Activated B cell treated with CpG ODN at 0.5 μM for 24 hours (primary cell): ENCODE results near the gene ATP8B4. TPM values are rescaled to one million over a fixed set of nuclear protein-coding genes. Genes with fewer than 3 reads are reported as not detected.
A peak's percentile ranks its signal among the peaks of the same experiment; 100 is the strongest.

Source experiments
- ATAC-seq: fragments of 200-7000 bp; cut with Tn5 transposase; one replicate; pipeline ENCODE4 v1.10.0; 2021; ENCODE audit warnings: low read depth, mild to moderate bottlenecking, moderate library complexity
- CTCF ChIA-PET: fragments of 350-600 bp; sonication (Branson Sonifier 250); formaldehyde crosslinking; loops from one replicate; lab custom pipeline; 2021; ENCODE audit warnings: antibody characterized with exemption; lab: Charles Lee
- POLR2A ChIA-PET: fragments of 350-600 bp; sonication (Branson Sonifier 250); formaldehyde crosslinking; loops from one replicate; lab custom pipeline; 2021; ENCODE audit warnings: antibody characterized with exemption; lab: Charles Lee
- DNase-seq: peaks from one replicate; pipeline ENCODE4 v3.0.0; 2022
- H3K27ac Mint-ChIP-seq: one replicate; pipeline ENCODE4 v1.8.0; 2020; ENCODE audit warnings: mixed read lengths
- H3K27me3 Mint-ChIP-seq: one replicate; pipeline ENCODE4 v1.8.0; 2021; ENCODE audit warnings: mixed read lengths
- H3K36me3 Mint-ChIP-seq: one replicate; pipeline ENCODE4 v1.8.0; 2021; ENCODE audit warnings: low read depth, mixed read lengths
- H3K4me1 Mint-ChIP-seq: one replicate; pipeline ENCODE4 v1.8.0; 2021; ENCODE audit warnings: mixed read lengths
- H3K4me3 Mint-ChIP-seq: one replicate; pipeline ENCODE4 v1.8.0; 2020; ENCODE audit warnings: mild to moderate bottlenecking, mixed read lengths
- H3K9me3 Mint-ChIP-seq: one replicate; pipeline ENCODE4 v1.8.0; 2020; ENCODE audit warnings: mixed read lengths
- CTCF ChIP-seq: fragments of 200-600 bp; IDR thresholded peaks from one replicate; pipeline ENCODE4 v1.8.0; 2022; ENCODE audit warnings: antibody characterized with exemption, mild to moderate bottlenecking
- intact Hi-C: fragments of 100-400 bp; cut with micrococcal nuclease; formaldehyde crosslinking; loops from one replicate; pipeline ENCODE4 v1.15.1; 2024
- total RNA-seq: library from RNA; stranded (reverse); gene quantifications from 2 replicates; pipeline ENCODE4 v1.2.3, GENCODE V29; 2022

ATP8B4 gene
- total RNA-seq, 1 donor from 2014 or later: 0.86 TPM

- ChIA-PET CTCF (no interaction called here), POLR2A (no interaction called here)
- Mint-ChIP-seq H3K4me1 (peaks cover 25% of the 10 kb centered on the region), H3K36me3 (no peaks in the 10 kb centered on the region), H3K9me3 (no peaks in the 10 kb centered on the region), H3K4me3 (no peak overlapping the region), H3K27ac (no peak overlapping the region), H3K27me3 (no peaks in the 10 kb centered on the region)
- DNase-seq (no peak), ATAC-seq (no peak)
- intact Hi-C loops: no loop called here
- TF ChIP-seq CTCF: no peak
Measured at GRCh38 chr15:50140098-50140497, 21.1 kb upstream of the ATP8B4 start.

- no peak for TF ChIP-seq CTCF
- intact Hi-C loops: loop anchor here (10.0 kb wide), 1 partner anchor 134 kb away; no protein-coding TSS in a partner anchor
- ATAC-seq (no peak), DNase-seq (no peak)
- peaks cover 25% of the 10 kb centered on the region for H3K4me1 Mint-ChIP-seq
- no peaks in the 10 kb centered on the region for H3K9me3 Mint-ChIP-seq
- CTCF ChIA-PET: no interaction called here
- H3K27me3 Mint-ChIP-seq: no peaks in the 10 kb centered on the region
- H3K27ac Mint-ChIP-seq: no peak overlapping the region
- POLR2A ChIA-PET: no interaction called here
- no peaks in the 10 kb centered on the region for H3K36me3 Mint-ChIP-seq
- H3K4me3 Mint-ChIP-seq: no peak overlapping the region
Measured at GRCh38 chr15:50138391-50138790, 19.4 kb upstream of the ATP8B4 start.

GRCh38 chr15:50137893-50138292 is 18.9 kb upstream of the ATP8B4 start:
- DNase-seq (no peak), ATAC-seq (no peak)
- no peaks in the 10 kb centered on the region for H3K36me3 Mint-ChIP-seq
- ChIA-PET CTCF (interaction anchor here (1.1 kb wide), 1 partner anchor 902 kb away, joined by 4 read pairs; no protein-coding TSS in a partner anchor), POLR2A (no interaction called here)
- TF ChIP-seq CTCF: no peak
- no peak overlapping the region for H3K27ac Mint-ChIP-seq
- H3K4me1 Mint-ChIP-seq: peaks cover 25% of the 10 kb centered on the region
- H3K27me3 Mint-ChIP-seq: no peaks in the 10 kb centered on the region
- no peak overlapping the region for H3K4me3 Mint-ChIP-seq
- no peaks in the 10 kb centered on the region for H3K9me3 Mint-ChIP-seq
- intact Hi-C loops: loop anchor here (10.0 kb wide), 1 partner anchor 133 kb away; no protein-coding TSS in a partner anchor

- intact Hi-C loops: loop anchor here (10.0 kb wide), 1 partner anchor 133 kb away; no protein-coding TSS in a partner anchor
- no peak overlapping the region for H3K27ac Mint-ChIP-seq
- CTCF ChIA-PET: interaction anchor here (1.1 kb wide), 1 partner anchor 901 kb away, joined by 4 read pairs; no protein-coding TSS in a partner anchor
- POLR2A ChIA-PET: no interaction called here
- H3K27me3 Mint-ChIP-seq: no peaks in the 10 kb centered on the region
- H3K4me1 Mint-ChIP-seq: peaks cover 25% of the 10 kb centered on the region
- no peak overlapping the region for H3K4me3 Mint-ChIP-seq
- H3K36me3 Mint-ChIP-seq: no peaks in the 10 kb centered on the region
- DNase-seq (no peak), ATAC-seq (no peak)
- H3K9me3 Mint-ChIP-seq: peaks cover 4% of the 10 kb centered on the region
- no peak for TF ChIP-seq CTCF
Measured at GRCh38 chr15:50137330-50137761, 18.3 kb upstream of the ATP8B4 start.

- Mint-ChIP-seq H3K4me3 (peak overlapping the region; percentile 42), H3K4me1 (peaks cover 25% of the 10 kb centered on the region), H3K36me3 (no peaks in the 10 kb centered on the region), H3K27ac (peak overlapping the region; percentile 71), H3K27me3 (no peaks in the 10 kb centered on the region), H3K9me3 (peaks cover 5% of the 10 kb centered on the region)
- CTCF ChIA-PET: interaction anchor here (0.6 to 2.0 kb wide), 3 partner anchors 8 to 13 kb away, joined by 3 to 12 read pairs (median 4); no protein-coding TSS in a partner anchor
- no peak for DNase-seq
- POLR2A ChIA-PET: no interaction called here
- TF ChIP-seq CTCF: no peak
- intact Hi-C loops: loop anchor here (10.0 kb wide), 1 partner anchor 130 kb away; no protein-coding TSS in a partner anchor
- ATAC-seq: peak; percentile 67
Measured at GRCh38 chr15:50135031-50135551, 16.1 kb upstream of the ATP8B4 start.
